Ishikawa (cell line): ENCODE measurements around the gene CDKN2AIP.

Experiments
- EP300 ChIP-seq: IDR thresholded peaks from 2 replicates; pipeline ENCODE4 v1.6.1; 2012; ENCODE audit warnings: borderline replicate concordance
- NFIC ChIP-seq: IDR thresholded peaks from 2 replicates; pipeline ENCODE4 v1.6.1; 2012
- TAF1 ChIP-seq: IDR thresholded peaks from 2 replicates; pipeline ENCODE4 v1.6.1; 2012; ENCODE audit warnings: low read depth, mild to moderate bottlenecking
- YY1 ChIP-seq: IDR thresholded peaks from 2 replicates; pipeline ENCODE4 v1.6.1; 2012; ENCODE audit warnings: low read depth
- ZBTB7A ChIP-seq: IDR thresholded peaks from 2 replicates; pipeline ENCODE4 v1.6.1; 2012; ENCODE audit warnings: low read depth
- TF ChIP-seq, protein P1 (sequence below): IDR thresholded peaks from 2 replicates; pipeline ENCODE4 v1.6.1; 2012

- TF ChIP-seq ZBTB7A (peak; percentile 55; the same call in 1 of the 2 replicates), EP300 (peak; percentile 86), NFIC (peak; percentile 80), TAF1 (no peak), YY1 (no peak)
- TF ChIP-seq, protein P1, sequence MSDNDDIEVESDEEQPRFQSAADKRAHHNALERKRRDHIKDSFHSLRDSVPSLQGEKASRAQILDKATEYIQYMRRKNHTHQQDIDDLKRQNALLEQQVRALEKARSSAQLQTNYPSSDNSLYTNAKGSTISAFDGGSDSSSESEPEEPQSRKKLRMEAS: peak; percentile 89
Observed at GRCh38 chr4:183422962-183423631, 21.3 kb upstream of the CDKN2AIP start.
